A673 (cell line): ENCODE data around the gene IGF1R. TPM values are rescaled to one million over a fixed set of nuclear protein-coding genes. Genes with fewer than 3 reads are reported as not detected.

ENCODE experiments used
- BruUV-seq: library from RNA; stranded (reverse); fragments of 400-500 nt; replicated peaks from 2 replicates; lab custom pipeline; 2021; lab: Mats Ljungman, UMichigan
- CTCF ChIA-PET: fragments of 300-600 bp; sonication (Branson Sonifier 250); formaldehyde crosslinking; loops from one replicate; lab custom pipeline; 2022; ENCODE audit warnings: antibody characterized with exemption; lab: Charles Lee
- POLR2A ChIA-PET: fragments of 300-600 bp; sonication (Branson Sonifier 250); formaldehyde crosslinking; loops from one replicate; lab custom pipeline; 2022; ENCODE audit warnings: antibody characterized with exemption; ENCODE audit not compliant: low non-redundant PET; lab: Charles Lee
- DNase-seq: peaks from one replicate; pipeline ENCODE4 v3.0.0-alpha.2; 2015; ENCODE audit warnings: low spot score
- H3K27ac ChIP-seq: fragments of 200-600 bp; sonication (generic); 2 replicates; pipeline ENCODE4 v1.5.1; 2016; ENCODE audit warnings: mixed run types, low read depth, mild to moderate bottlenecking, mixed read lengths, antibody characterized with exemption, low read length; ENCODE audit not compliant: poor library complexity, severe bottlenecking
- H3K27me3 ChIP-seq: fragments of 200-600 bp; sonication (generic); replicated peaks from 2 replicates; pipeline ENCODE4 v1.6.1; 2017; ENCODE audit warnings: mixed run types, low read depth, mild to moderate bottlenecking, mixed read lengths, antibody characterized with exemption, low read length; ENCODE audit not compliant: insufficient read depth, poor library complexity
- H3K36me3 ChIP-seq: fragments of 200-600 bp; sonication (generic); 2 replicates; pipeline ENCODE4 v1.6.1; 2016; ENCODE audit warnings: mixed run types, mild to moderate bottlenecking, mixed read lengths, antibody characterized with exemption, low read length; ENCODE audit not compliant: insufficient read depth, poor library complexity, severe bottlenecking
- H3K4me1 ChIP-seq: fragments of 200-600 bp; sonication (generic); 2 replicates; pipeline ENCODE4 v1.6.1; 2017; ENCODE audit warnings: mixed run types, mild to moderate bottlenecking, mixed read lengths, antibody characterized with exemption, low read length; ENCODE audit not compliant: insufficient read depth, poor library complexity, severe bottlenecking
- H3K4me3 ChIP-seq: fragments of 200-600 bp; sonication (generic); 2 replicates; pipeline ENCODE4 v1.5.1; 2016; ENCODE audit warnings: low read depth, mixed run types, mild to moderate bottlenecking, mixed read lengths, low read length; ENCODE audit not compliant: poor library complexity, severe bottlenecking
- H3K9me3 ChIP-seq: fragments of 200-600 bp; sonication (generic); 2 replicates; pipeline ENCODE4 v1.6.1; 2016; ENCODE audit warnings: mixed run types, low read depth, mild to moderate bottlenecking, mixed read lengths, antibody characterized with exemption, low read length; ENCODE audit not compliant: poor library complexity, severe bottlenecking
- CTCF ChIP-seq: fragments of 300-800, 200-600 bp; sonication (generic); conservative IDR thresholded peaks from 2 replicates; pipeline ENCODE4 v1.5.1; 2017; ENCODE audit warnings: low read depth, mild to moderate bottlenecking, antibody characterized with exemption, low read length, moderate library complexity, mixed read lengths
- EZH2 ChIP-seq: fragments of 200-600 bp; sonication (generic); IDR thresholded peaks from 2 replicates; pipeline ENCODE4 v1.6.1; 2017; ENCODE audit warnings: borderline replicate concordance, low read depth, mild to moderate bottlenecking, mixed read lengths, antibody characterized with exemption, low read length; ENCODE audit not compliant: poor library complexity, severe bottlenecking
- intact Hi-C: fragments of 100-400 bp; cut with micrococcal nuclease; formaldehyde crosslinking; loops from one replicate; pipeline ENCODE4 v1.10.0; 2022; ENCODE audit not compliant: unreplicated experiment
- total RNA-seq: library from RNA; stranded (reverse); gene quantifications from 2 replicates; pipeline ENCODE4 v1.2.3, GENCODE V29; 2021

The IGF1R gene
- total RNA-seq, 1 experiment from 2014 or later, result 34.9 TPM

GRCh38 chr15:98796685-98797357, 148.5 kb downstream of the IGF1R start:
- Histone ChIP-seq H3K4me1 (peaks cover 88% of the 10 kb centered on the region), H3K9me3 (no peaks in the 10 kb centered on the region), H3K4me3 (no peak overlapping the region), H3K27ac (no peak overlapping the region), H3K36me3 (no peaks in the 10 kb centered on the region), H3K27me3 (no peaks in the 10 kb centered on the region)
- DNase-seq, result no peak
- ChIA-PET CTCF (no interaction called here), POLR2A (no interaction called here)
- intact Hi-C loops, result no loop called here
- BruUV-seq, result no TSS peak
- TF ChIP-seq CTCF (no peak), EZH2 (no peak)

- Histone ChIP-seq H3K4me1 (peaks cover 87% of the 10 kb centered on the region), H3K36me3 (no peaks in the 10 kb centered on the region), H3K9me3 (no peaks in the 10 kb centered on the region), H3K27ac (peak overlapping the region; percentile 98), H3K4me3 (peak overlapping the region; percentile 30), H3K27me3 (no peaks in the 10 kb centered on the region)
- no TSS peak for BruUV-seq
- DNase-seq, result no peak
- ChIA-PET CTCF (interaction anchor here (1.8 kb wide), 1 partner anchor 53 kb away, joined by 8 read pairs; no protein-coding TSS in a partner anchor), POLR2A (no interaction called here)
- no peak for TF ChIP-seq EZH2
- TF ChIP-seq CTCF, result no peak
- intact Hi-C loops, result no loop called here
Observed at GRCh38 chr15:98798375-98798893, 150.1 kb downstream of the IGF1R start.

- Histone ChIP-seq H3K27me3 (no peaks in the 10 kb centered on the region), H3K9me3 (no peaks in the 10 kb centered on the region), H3K4me1 (peaks cover 74% of the 10 kb centered on the region), H3K4me3 (peak overlapping the region; percentile 30), H3K36me3 (no peaks in the 10 kb centered on the region), H3K27ac (peak overlapping the region; percentile 98)
- TSS peak; percentile 95 for BruUV-seq
- TF ChIP-seq CTCF (no peak), EZH2 (no peak)
- ChIA-PET POLR2A (interaction anchor here (0.6 kb wide), 2 partner anchors 67 to 105 kb away, joined by 4 to 6 read pairs; no protein-coding TSS in a partner anchor), CTCF (interaction anchor here (1.8 kb wide), 1 partner anchor 51 kb away, joined by 8 read pairs; no protein-coding TSS in a partner anchor)
- intact Hi-C loops, result no loop called here
- peak; percentile 90 for DNase-seq
Observed at GRCh38 chr15:98799461-98800390, 151.4 kb downstream of the IGF1R start.
